Keratinocyte (primary cell): Measurements from ENCODE around the gene OMD.

ENCODE experiments used
- EZH2 ChIP-seq: IDR thresholded peaks from one replicate; pipeline ENCODE4 v1.6.1; 2012; ENCODE audit warnings: inconsistent platforms, mild to moderate bottlenecking, low read length, moderate library complexity
- TF ChIP-seq, protein P1 (sequence below), 3 experiments: IDR thresholded peaks in 1 of 3; conservative IDR thresholded peaks in 1 of 3; optimal IDR thresholded peaks in 1 of 3; 2 replicates in 2 of 3; 3 replicates in 1 of 3; pipeline versions ENCODE3 to v1.5.1; 2011; ENCODE audit warnings: low read length in 3 of 3, mild to moderate bottlenecking in 3 of 3, moderate library complexity in 2 of 3, control low read depth in 1 of 3, inconsistent platforms in 1 of 3; ENCODE audit not compliant: insufficient read depth in 2 of 3; ENCODE audit errors: extremely low read depth in 1 of 3

DNA sequence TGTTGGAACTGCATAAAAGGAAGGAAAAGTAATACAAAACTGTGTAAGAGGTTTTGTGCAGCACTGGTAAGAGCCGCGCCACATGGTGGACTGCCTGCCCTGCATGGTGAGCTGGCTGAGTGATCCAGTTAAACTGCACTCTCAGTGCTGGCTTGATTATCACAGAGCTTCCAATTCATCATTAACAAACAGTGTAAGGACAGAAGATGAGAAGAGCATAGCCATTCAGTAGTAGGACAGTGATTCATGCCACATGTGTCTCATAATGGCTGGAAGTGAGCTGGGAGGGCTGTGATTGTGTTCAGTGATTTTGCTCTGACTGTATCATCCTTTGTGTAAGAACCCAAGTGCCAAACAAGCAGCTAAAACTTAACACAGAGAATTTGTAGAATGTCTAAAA lies 43.9 kb upstream of the OMD start:
- TF ChIP-seq, protein P1, sequence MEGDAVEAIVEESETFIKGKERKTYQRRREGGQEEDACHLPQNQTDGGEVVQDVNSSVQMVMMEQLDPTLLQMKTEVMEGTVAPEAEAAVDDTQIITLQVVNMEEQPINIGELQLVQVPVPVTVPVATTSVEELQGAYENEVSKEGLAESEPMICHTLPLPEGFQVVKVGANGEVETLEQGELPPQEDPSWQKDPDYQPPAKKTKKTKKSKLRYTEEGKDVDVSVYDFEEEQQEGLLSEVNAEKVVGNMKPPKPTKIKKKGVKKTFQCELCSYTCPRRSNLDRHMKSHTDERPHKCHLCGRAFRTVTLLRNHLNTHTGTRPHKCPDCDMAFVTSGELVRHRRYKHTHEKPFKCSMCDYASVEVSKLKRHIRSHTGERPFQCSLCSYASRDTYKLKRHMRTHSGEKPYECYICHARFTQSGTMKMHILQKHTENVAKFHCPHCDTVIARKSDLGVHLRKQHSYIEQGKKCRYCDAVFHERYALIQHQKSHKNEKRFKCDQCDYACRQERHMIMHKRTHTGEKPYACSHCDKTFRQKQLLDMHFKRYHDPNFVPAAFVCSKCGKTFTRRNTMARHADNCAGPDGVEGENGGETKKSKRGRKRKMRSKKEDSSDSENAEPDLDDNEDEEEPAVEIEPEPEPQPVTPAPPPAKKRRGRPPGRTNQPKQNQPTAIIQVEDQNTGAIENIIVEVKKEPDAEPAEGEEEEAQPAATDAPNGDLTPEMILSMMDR (optimal IDR thresholded peaks at IDR 0.05 in 1 of 3, IDR thresholded peaks at IDR 0.05 in 1 of 3, conservative IDR thresholded peaks at IDR 0.05 in 1 of 3; ENCODE audit: extremely low read depth in 1 of 3, insufficient read depth in 2 of 3, low read length in 3 of 3), result no peak
- no peak for TF ChIP-seq EZH2
